ENCODE measurements around the gene CYB561A3. TPM values are rescaled to one million over a fixed set of nuclear protein-coding genes. Genes with fewer than 3 reads are reported as not detected.

CYB561A3 gene
- polyA plus RNA-seq, 1 experiment, result 91.3 TPM

GRCh38 chr11:61403658-61404057, 42.0 kb upstream of the CYB561A3 start:
- TF ChIP-seq CTCF (IDR thresholded peaks at IDR 0.05; ENCODE audit: insufficient read depth, low read depth, low read length), result no peak
- CTCF ChIA-PET, result interaction anchor here (1.1 to 3.0 kb wide), 2 partner anchors 11 to 18 kb away, joined by 3 to 13 read pairs; partner anchors contain the start of gene TMEM216
- POLR2A ChIA-PET, result interaction anchor here (0.6 kb wide), 1 partner anchor 11 kb away, joined by 21 read pairs; no protein-coding TSS in a partner anchor
- Histone ChIP-seq H3K4me3 (ENCODE audit: low read depth, low read length) (no peak overlapping the region), H3K27me3 (ENCODE audit: control insufficient read depth, insufficient read depth, low read length) (no peaks in the 10 kb centered on the region), H3K36me3 (ENCODE audit: control insufficient read depth, insufficient read depth, low read length) (peaks cover 21% of the 10 kb centered on the region)
- DNase-seq (ENCODE audit: low read depth), result no peak

- Histone ChIP-seq H3K36me3 (ENCODE audit: control insufficient read depth, insufficient read depth, low read length) (peaks cover 24% of the 10 kb centered on the region), H3K27me3 (ENCODE audit: control insufficient read depth, insufficient read depth, low read length) (no peaks in the 10 kb centered on the region), H3K4me3 (ENCODE audit: low read depth, low read length) (no peak overlapping the region)
- ChIA-PET CTCF (interaction anchor here (1.2 to 3.0 kb wide), 4 partner anchors 9 to 65 kb away, joined by 3 to 13 read pairs (median 8); partner anchors contain the start of gene TMEM216), POLR2A (no interaction called here)
- TF ChIP-seq CTCF (IDR thresholded peaks at IDR 0.05; ENCODE audit: insufficient read depth, low read depth, low read length), result no peak
- no peak for DNase-seq (ENCODE audit: low read depth)
Observed at GRCh38 chr11:61401573-61401972, 39.9 kb upstream of the CYB561A3 start.

DNA sequence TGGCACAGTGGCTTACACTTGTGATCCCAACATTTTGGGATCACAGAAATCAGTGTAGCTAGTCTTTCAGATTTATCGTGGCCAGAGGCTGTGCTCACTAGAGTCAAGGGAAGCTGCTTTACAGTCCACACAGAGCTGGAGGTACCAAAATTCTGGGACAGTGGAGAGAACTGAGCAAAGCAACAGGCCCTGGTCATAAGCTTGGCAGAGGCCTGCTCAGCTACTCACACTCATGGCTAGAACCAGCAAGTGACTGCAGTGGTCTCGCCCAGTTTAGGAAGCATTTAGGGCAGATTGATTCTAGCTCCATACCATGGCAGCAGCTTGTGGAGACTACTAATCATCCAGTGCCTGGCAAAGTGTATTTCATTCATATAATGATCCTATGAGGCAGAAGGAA, 39.5 kb upstream of the CYB561A3 start:
- POLR2A ChIA-PET, result no interaction called here
- CTCF ChIA-PET, result interaction anchor here (1.2 to 3.0 kb wide), 4 partner anchors 8 to 65 kb away, joined by 3 to 13 read pairs (median 8); partner anchors contain the start of gene TMEM216
- TF ChIP-seq CTCF (IDR thresholded peaks at IDR 0.05; ENCODE audit: insufficient read depth, low read depth, low read length), result no peak
- Histone ChIP-seq H3K27me3 (ENCODE audit: control insufficient read depth, insufficient read depth, low read length) (no peaks in the 10 kb centered on the region), H3K36me3 (ENCODE audit: control insufficient read depth, insufficient read depth, low read length) (peaks cover 24% of the 10 kb centered on the region), H3K4me3 (ENCODE audit: low read depth, low read length) (no peak overlapping the region)
- no peak for DNase-seq (ENCODE audit: low read depth)

- no peaks in the 10 kb centered on the region for H3K27me3 ChIP-seq (ENCODE audit: control insufficient read depth, insufficient read depth, low read length)
- POLR2A ChIA-PET, result interaction anchor here (0.5 to 0.6 kb wide), 2 partner anchors 10 to 67 kb away, joined by 4 to 21 read pairs; no protein-coding TSS in a partner anchor
- DNase-seq (ENCODE audit: low read depth), result no peak
- H3K36me3 ChIP-seq (ENCODE audit: control insufficient read depth, insufficient read depth, low read length), result peaks cover 4% of the 10 kb centered on the region
- peak overlapping the region; percentile 61 for H3K4me3 ChIP-seq (ENCODE audit: low read depth, low read length)
- peak; percentile 28 for TF ChIP-seq CTCF (IDR thresholded peaks at IDR 0.05; ENCODE audit: insufficient read depth, low read depth, low read length)
- CTCF ChIA-PET, result interaction anchor here (0.8 to 4.8 kb wide), 13 partner anchors 8 to 136 kb away, joined by 3 to 82 read pairs (median 5); partner anchors contain the start of genes CYB561A3, DDB1, TKFC and TMEM138
Observed at GRCh38 chr11:61392981-61393595, 31.4 kb upstream of the CYB561A3 start.

DNA sequence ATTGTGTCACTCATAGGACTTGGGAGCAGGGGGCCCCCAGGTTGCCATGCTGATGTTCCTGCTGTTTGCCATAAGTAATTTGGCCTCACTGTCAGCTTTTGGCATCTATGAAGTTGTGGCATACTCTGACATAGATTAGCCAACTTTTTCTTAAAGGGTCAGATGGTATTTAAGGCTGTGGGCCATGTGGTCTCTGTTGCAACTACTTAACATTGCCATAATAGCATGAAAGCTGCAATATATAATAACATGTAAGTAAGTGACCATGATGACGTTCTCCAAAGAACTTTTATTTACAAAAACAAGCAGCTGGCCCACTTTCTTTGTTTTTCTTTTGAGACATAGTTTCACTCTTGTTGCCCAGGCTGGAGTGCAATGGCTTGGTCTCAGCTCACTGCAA, 28.5 kb upstream of the CYB561A3 start:
- CTCF ChIA-PET, result interaction anchor here (3.2 to 4.8 kb wide), 2 partner anchors 28 to 54 kb away, joined by 13 to 82 read pairs; partner anchors contain the start of genes CYB561A3, DDB1, TKFC and TMEM138
- no peaks in the 10 kb centered on the region for H3K36me3 ChIP-seq (ENCODE audit: control insufficient read depth, insufficient read depth, low read length)
- no peak for TF ChIP-seq CTCF (IDR thresholded peaks at IDR 0.05; ENCODE audit: insufficient read depth, low read depth, low read length)
- no peak for DNase-seq (ENCODE audit: low read depth)
- POLR2A ChIA-PET, result no interaction called here
- no peak overlapping the region for H3K4me3 ChIP-seq (ENCODE audit: low read depth, low read length)
- no peaks in the 10 kb centered on the region for H3K27me3 ChIP-seq (ENCODE audit: control insufficient read depth, insufficient read depth, low read length)

Data from BJ (cell line).